ENCODE results near the gene C1orf50. TPM values are rescaled to one million over a fixed set of nuclear protein-coding genes. Genes with fewer than 3 reads are reported as not detected.

C1orf50 gene
- total and polyA plus RNA-seq, 2 donors (not counting 1 experiment from before 2014, with no cell fraction given) = 2.7 to 17.1 TPM

GRCh38 chr1:42765832-42766740, 963 bp upstream of the C1orf50 start:
- H3K4me3 ChIP-seq (ENCODE audit: control extremely low read depth in 1 of 5, extremely low read depth in 1 of 5, insufficient read depth in 1 of 5, low read depth in 2 of 5, low read length in 4 of 5) = peak overlapping the region; percentile 54 to 92 (median 75)
- peak overlapping the region; percentile 80 for H3K9ac ChIP-seq (ENCODE audit: low read length)
- no peak overlapping the region for H3K4me3 Mint-ChIP-seq
- DNase-seq = peak; percentile 65
- H3K27me3 ChIP-seq (replicated peaks in 1 of 4; ENCODE audit: control extremely low read depth in 1 of 4, control insufficient read depth in 3 of 4, insufficient read depth in 4 of 4, low read length in 3 of 4) = no peaks in the 10 kb centered on the region
- H3K79me2 ChIP-seq (ENCODE audit: control insufficient read depth, insufficient read depth, low read length) = peaks cover 83% of the 10 kb centered on the region
- ATAC-seq (ENCODE audit: low read depth) = peak; percentile 2
- H3K36me3 ChIP-seq (replicated peaks in 1 of 2; ENCODE audit: control extremely low read depth in 1 of 2, control insufficient read depth in 1 of 2, extremely low read depth in 1 of 2, insufficient read depth in 2 of 2, low read length in 1 of 2) = peaks cover 0 to 2% of the 10 kb centered on the region in 2 experiments
- H4K20me1 ChIP-seq (ENCODE audit: control insufficient read depth, insufficient read depth, low read length, poor library complexity, severe bottlenecking) = no peaks in the 10 kb centered on the region
- H3K27me3 Mint-ChIP-seq = no peaks in the 10 kb centered on the region
- no peaks in the 10 kb centered on the region for H3K9me3 ChIP-seq (ENCODE audit: control extremely low read depth in 1 of 3, control insufficient read depth in 2 of 3, insufficient read depth in 1 of 3, low read length in 2 of 3)
- H3K4me2 ChIP-seq (replicated peaks; ENCODE audit: low read depth, low read length, poor library complexity, severe bottlenecking) = peak overlapping the region; percentile 84
- no peak overlapping the region for H3K27ac Mint-ChIP-seq
- WGBS (ENCODE audit: insufficient coverage) = under 1% methylated on average over 38 of the region's 44 CpGs
- H3K27ac ChIP-seq (ENCODE audit: low read length in 2 of 2) = peak overlapping the region in 1 of 2 donors; percentile 68
- peaks cover 27 to 31% of the 10 kb centered on the region in 2 donors for H3K4me1 ChIP-seq (ENCODE audit: control insufficient read depth in 2 of 2, insufficient read depth in 2 of 2, low read length in 2 of 2)
- peaks cover 24% of the 10 kb centered on the region for H3K4me1 Mint-ChIP-seq
- POLR2A ChIA-PET = interaction anchor here (0.5 to 2.3 kb wide), 9 partner anchors 12 to 1301 kb away, joined by 3 to 22 read pairs (median 3); partner anchors contain the start of genes MED8, PPIH, SZT2 and TMEM269
- CTCF ChIA-PET = interaction anchor here (0.8 to 2.8 kb wide), 16 partner anchors 9 to 309 kb away, joined by 3 to 27 read pairs (median 4); partner anchors contain the start of genes PPIH, YBX1 and ZNF691
- intact Hi-C loops (cut with micrococcal nuclease) = loop anchor here (2.0 to 10.0 kb wide), 6 partner anchors 107 to 1266 kb away; partner anchors contain the start of genes CFAP57, EBNA1BP2, ELOVL1 and IPO13
- TF ChIP-seq CTCF (IDR thresholded peaks at IDR 0.05) = peak; percentile 53
- TF ChIP-seq EZH2 (IDR thresholded peaks at IDR 0.05; ENCODE audit: borderline replicate concordance, insufficient read depth, low read depth, low read length, poor library complexity, severe bottlenecking) = no peak
- H2AFZ ChIP-seq (ENCODE audit: insufficient read depth, low read depth, low read length, poor library complexity, severe bottlenecking) = peak overlapping the region; percentile 92
- H3K9me3 Mint-ChIP-seq (ENCODE audit: insufficient read depth) = no peaks in the 10 kb centered on the region

All from B cell (primary cell).